ENCODE results near the gene C20orf204.
"Not testable (repeated sequence)": the region's sequence is repeated elsewhere in the genome, so short reads cannot be mapped to it uniquely, and the experiment has no call there.

The C20orf204 gene

GRCh38 chr20:64086801-64087200, 50.8 kb downstream of the C20orf204 start:
- no peak for DNase-seq

GRCh38 chr20:64087226-64087825, 51.3 kb downstream of the C20orf204 start:
- DNase-seq = not testable (repeated sequence)

- not testable (repeated sequence) for DNase-seq
Measured at GRCh38 chr20:64088586-64088985, 52.6 kb downstream of the C20orf204 start.

Measured in bone marrow (tissue), 2 donors.